Calu3 (cell line): Measurements from ENCODE around the gene ARL15. TPM values are rescaled to one million over a fixed set of nuclear protein-coding genes. Genes with fewer than 3 reads are reported as not detected.

ENCODE experiments used
- BruUV-seq: library from RNA; stranded (reverse); fragments of 400-500 nt; replicated peaks from 2 replicates; lab custom pipeline; 2021; lab: Mats Ljungman, UMichigan
- CTCF ChIA-PET: fragments of 300-600 bp; sonication (Branson Sonifier 250); formaldehyde crosslinking; loops from one replicate; lab custom pipeline; 2022; ENCODE audit warnings: antibody characterized with exemption; lab: Charles Lee
- DNase-seq: peaks from one replicate; pipeline ENCODE4 v3.0.0; 2022
- H3K27ac Mint-ChIP-seq: one replicate; pipeline ENCODE4 v1.8.0; 2022; ENCODE audit warnings: mixed read lengths; ENCODE audit not compliant: unreplicated experiment
- H3K27me3 Mint-ChIP-seq: one replicate; pipeline ENCODE4 v1.8.0; 2022; ENCODE audit warnings: mixed read lengths; ENCODE audit not compliant: unreplicated experiment
- H3K36me3 Mint-ChIP-seq: one replicate; pipeline ENCODE4 v1.8.0; 2022; ENCODE audit warnings: mild to moderate bottlenecking, moderate library complexity, mixed read lengths; ENCODE audit not compliant: insufficient read depth, unreplicated experiment
- H3K4me1 Mint-ChIP-seq: one replicate; pipeline ENCODE4 v1.8.0; 2022; ENCODE audit warnings: mild to moderate bottlenecking, low read depth, mixed read lengths; ENCODE audit not compliant: unreplicated experiment
- H3K4me3 Mint-ChIP-seq: one replicate; pipeline ENCODE4 v1.8.0; 2022; ENCODE audit warnings: mild to moderate bottlenecking, low read depth, moderate library complexity, mixed read lengths; ENCODE audit not compliant: unreplicated experiment
- H3K9me3 Mint-ChIP-seq: one replicate; pipeline ENCODE4 v1.8.0; 2022; ENCODE audit warnings: low read depth, mixed read lengths; ENCODE audit not compliant: unreplicated experiment
- intact Hi-C: fragments of 100-400 bp; cut with micrococcal nuclease; formaldehyde crosslinking; loops from one replicate; pipeline ENCODE4 v1.10.0; 2022; ENCODE audit not compliant: unreplicated experiment
- total RNA-seq: library from RNA; stranded (reverse); gene quantifications from 2 replicates; pipeline ENCODE4 v1.2.3, GENCODE V29; 2022
- TF ChIP-seq, protein P1 (sequence below): fragments of 200-600 bp; IDR thresholded peaks from one replicate; pipeline ENCODE4 v1.8.0; 2022; ENCODE audit warnings: antibody characterized with exemption; ENCODE audit not compliant: unreplicated experiment

ARL15 gene
- total RNA-seq, 1 experiment from 2014 or later: 15.1 TPM

DNA sequence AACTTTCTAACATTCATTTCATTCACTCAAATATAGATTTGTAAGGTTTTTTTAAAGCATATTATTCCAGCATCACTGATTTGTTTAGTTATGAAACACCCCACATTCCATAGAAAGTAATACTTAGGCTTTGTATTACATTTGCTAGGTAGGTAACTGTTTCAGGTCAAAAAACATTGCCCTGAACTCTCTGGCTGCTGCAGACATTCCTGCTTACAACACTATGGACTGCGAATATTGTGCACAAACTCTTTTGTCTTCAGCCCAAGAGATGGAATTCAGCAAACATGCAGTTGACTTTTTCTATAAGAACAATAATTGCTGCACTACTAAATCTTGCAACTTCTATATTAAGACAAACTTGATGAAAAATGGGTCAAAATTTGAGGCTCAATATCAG lies 301.0 kb downstream of the ARL15 start:
- BruUV-seq: no TSS peak

DNA sequence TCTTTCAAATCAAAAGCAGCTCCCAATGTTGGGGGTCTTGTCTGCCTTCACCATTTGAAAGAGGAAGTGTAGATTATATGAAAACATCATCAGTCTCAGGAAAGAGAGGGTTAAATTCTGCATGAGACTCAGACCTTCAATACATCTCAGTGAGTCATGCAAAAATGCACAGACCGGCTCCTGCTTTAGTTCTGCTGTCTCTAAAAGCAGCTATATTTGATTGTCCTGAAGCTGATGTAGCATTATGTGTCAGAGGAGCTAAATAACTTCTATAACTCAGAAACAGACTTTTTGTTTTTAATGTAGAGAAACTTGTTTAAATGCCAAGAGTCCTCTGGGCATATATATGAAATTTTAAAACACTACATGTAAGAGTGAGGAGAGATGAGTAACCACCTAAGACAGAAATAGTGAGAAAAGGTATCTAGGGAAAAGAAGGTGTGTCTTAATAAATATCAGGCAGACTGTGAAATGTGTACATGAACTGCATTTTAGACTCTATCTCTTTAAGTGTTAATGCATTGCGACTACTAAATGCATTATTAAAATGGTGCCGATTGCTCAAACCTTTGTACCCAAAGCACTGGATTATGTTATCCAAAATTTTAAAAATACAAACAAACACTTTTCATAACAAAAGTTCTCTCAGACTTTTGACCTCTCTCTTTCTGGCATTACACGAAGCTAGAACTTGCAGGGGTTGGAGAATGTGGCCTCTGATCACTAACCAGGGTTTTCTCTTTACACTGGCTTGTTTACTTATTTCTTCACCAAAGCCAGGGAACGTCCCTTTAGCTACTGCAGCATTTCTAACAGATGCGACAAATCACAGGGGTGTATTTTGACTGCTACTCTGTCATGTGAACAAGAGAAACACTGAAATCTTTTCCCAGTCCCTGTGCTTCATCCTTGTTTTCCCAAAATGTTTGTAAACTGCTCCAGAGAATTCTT lies 302.3 kb downstream of the ARL15 start:
- H3K27me3 Mint-ChIP-seq: no peaks in the 10 kb centered on the region
- CTCF ChIA-PET: interaction anchor here (1.0 kb wide), 1 partner anchor 14 kb away, joined by 3 read pairs; no protein-coding TSS in a partner anchor
- no peak overlapping the region for H3K27ac Mint-ChIP-seq
- H3K4me3 Mint-ChIP-seq: no peak overlapping the region
- H3K9me3 Mint-ChIP-seq: no peaks in the 10 kb centered on the region
- no peak for DNase-seq
- BruUV-seq: no TSS peak
- H3K4me1 Mint-ChIP-seq: no peaks in the 10 kb centered on the region
- H3K36me3 Mint-ChIP-seq: no peaks in the 10 kb centered on the region
- TF ChIP-seq, protein P1, sequence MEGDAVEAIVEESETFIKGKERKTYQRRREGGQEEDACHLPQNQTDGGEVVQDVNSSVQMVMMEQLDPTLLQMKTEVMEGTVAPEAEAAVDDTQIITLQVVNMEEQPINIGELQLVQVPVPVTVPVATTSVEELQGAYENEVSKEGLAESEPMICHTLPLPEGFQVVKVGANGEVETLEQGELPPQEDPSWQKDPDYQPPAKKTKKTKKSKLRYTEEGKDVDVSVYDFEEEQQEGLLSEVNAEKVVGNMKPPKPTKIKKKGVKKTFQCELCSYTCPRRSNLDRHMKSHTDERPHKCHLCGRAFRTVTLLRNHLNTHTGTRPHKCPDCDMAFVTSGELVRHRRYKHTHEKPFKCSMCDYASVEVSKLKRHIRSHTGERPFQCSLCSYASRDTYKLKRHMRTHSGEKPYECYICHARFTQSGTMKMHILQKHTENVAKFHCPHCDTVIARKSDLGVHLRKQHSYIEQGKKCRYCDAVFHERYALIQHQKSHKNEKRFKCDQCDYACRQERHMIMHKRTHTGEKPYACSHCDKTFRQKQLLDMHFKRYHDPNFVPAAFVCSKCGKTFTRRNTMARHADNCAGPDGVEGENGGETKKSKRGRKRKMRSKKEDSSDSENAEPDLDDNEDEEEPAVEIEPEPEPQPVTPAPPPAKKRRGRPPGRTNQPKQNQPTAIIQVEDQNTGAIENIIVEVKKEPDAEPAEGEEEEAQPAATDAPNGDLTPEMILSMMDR: no peak
- intact Hi-C loops: no loop called here

More for the DNA sequence above, 301.0 kb downstream of the ARL15 start:
- Mint-ChIP-seq H3K4me1 (no peaks in the 10 kb centered on the region), H3K4me3 (no peak overlapping the region), H3K9me3 (peaks cover 3% of the 10 kb centered on the region), H3K36me3 (no peaks in the 10 kb centered on the region), H3K27ac (no peak overlapping the region), H3K27me3 (no peaks in the 10 kb centered on the region)
- CTCF ChIA-PET: no interaction called here
- intact Hi-C loops: no loop called here
- TF ChIP-seq, protein P1: no peak
- DNase-seq: no peak

DNA sequence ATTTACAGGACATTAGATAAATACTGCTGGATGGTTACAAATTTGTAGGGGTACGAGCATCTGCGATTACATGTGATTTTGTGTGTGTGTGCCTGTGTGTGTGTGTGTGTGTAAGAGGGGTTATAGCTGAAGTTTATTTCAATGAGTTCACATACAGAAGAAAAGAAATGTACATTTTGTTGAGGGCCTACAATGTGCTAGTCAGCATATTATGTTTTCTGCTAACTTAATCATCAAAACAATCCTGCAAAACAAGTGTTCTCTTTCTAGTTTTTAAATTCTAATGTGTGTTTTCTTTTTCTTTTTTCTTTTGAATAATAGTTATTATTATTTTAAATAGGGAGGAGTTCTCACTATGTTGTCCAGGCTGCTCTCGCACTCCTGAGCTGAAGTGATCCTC lies 305.7 kb downstream of the ARL15 start:
- Mint-ChIP-seq H3K27me3 (no peaks in the 10 kb centered on the region), H3K4me1 (no peaks in the 10 kb centered on the region), H3K36me3 (no peaks in the 10 kb centered on the region), H3K27ac (no peak overlapping the region), H3K4me3 (no peak overlapping the region), H3K9me3 (no peaks in the 10 kb centered on the region)
- no peak for DNase-seq
- no TSS peak for BruUV-seq
- intact Hi-C loops: no loop called here
- TF ChIP-seq, protein P1: no peak
- CTCF ChIA-PET: interaction anchor here (0.7 kb wide), 1 partner anchor 773 kb away, joined by 3 read pairs; no protein-coding TSS in a partner anchor

DNA sequence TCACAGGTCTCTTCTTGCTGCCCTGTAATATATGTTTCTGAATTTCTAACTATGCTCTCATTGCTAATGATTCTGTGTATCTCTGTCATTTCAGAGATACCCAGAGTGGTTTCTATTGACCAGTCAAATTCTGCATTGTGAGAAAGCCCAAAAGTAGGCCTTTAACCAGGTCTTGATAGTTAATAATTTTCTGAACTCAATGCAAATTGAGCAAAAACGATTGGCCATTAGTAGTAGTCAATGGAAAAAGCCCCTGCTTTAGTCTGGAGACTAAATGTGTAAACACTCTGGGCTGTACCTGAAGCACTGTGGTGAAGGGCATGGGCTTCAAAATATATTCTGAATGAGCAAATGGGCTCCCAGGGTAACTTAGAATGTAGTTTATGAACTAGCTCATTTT lies 307.6 kb downstream of the ARL15 start:
- no peaks in the 10 kb centered on the region for H3K4me1 Mint-ChIP-seq
- H3K36me3 Mint-ChIP-seq: no peaks in the 10 kb centered on the region
- no peak overlapping the region for H3K27ac Mint-ChIP-seq
- intact Hi-C loops: no loop called here
- CTCF ChIA-PET: no interaction called here
- TF ChIP-seq, protein P1: no peak
- no peaks in the 10 kb centered on the region for H3K27me3 Mint-ChIP-seq
- no peaks in the 10 kb centered on the region for H3K9me3 Mint-ChIP-seq
- no TSS peak for BruUV-seq
- no peak for DNase-seq
- no peak overlapping the region for H3K4me3 Mint-ChIP-seq
